WTC11 (cell line): ENCODE results near the gene BCAS3. TPM values are rescaled to one million over a fixed set of nuclear protein-coding genes. Genes with fewer than 3 reads are reported as not detected.

Experiments
- ATAC-seq: fragments of 200-7000 bp; cut with Tn5 transposase; 2 replicates; pipeline ENCODE4 v1.10.0; 2021; ENCODE audit warnings: mild to moderate bottlenecking, moderate library complexity
- CTCF ChIA-PET: fragments of 300-600 bp; sonication (Branson Sonifier 250); formaldehyde crosslinking; loops from one replicate; lab custom pipeline; 2021; ENCODE audit warnings: antibody characterized with exemption; lab: Charles Lee
- POLR2A ChIA-PET: fragments of 350-600 bp; sonication (Branson Sonifier 250); formaldehyde crosslinking; loops from one replicate; lab custom pipeline; 2021; ENCODE audit warnings: antibody characterized with exemption; lab: Charles Lee
- DNase-seq: peaks from one replicate; pipeline ENCODE4 v3.0.0; 2021; ENCODE audit warnings: low spot score
- H3K27ac Mint-ChIP-seq: 2 replicates; pipeline ENCODE4 v1.8.0; 2021; ENCODE audit warnings: mixed read lengths
- H3K27me3 Mint-ChIP-seq: 2 replicates; pipeline ENCODE4 v1.8.0; 2021; ENCODE audit warnings: low read depth, mild to moderate bottlenecking, moderate library complexity, mixed read lengths
- H3K36me3 Mint-ChIP-seq: 2 replicates; pipeline ENCODE4 v1.8.0; 2021; ENCODE audit warnings: mixed read lengths
- H3K4me1 Mint-ChIP-seq: 2 replicates; pipeline ENCODE4 v1.8.0; 2022; ENCODE audit warnings: mixed read lengths
- H3K4me3 Mint-ChIP-seq: 2 replicates; pipeline ENCODE4 v1.8.0; 2021; ENCODE audit warnings: mild to moderate bottlenecking, moderate library complexity, mixed read lengths
- H3K9me3 Mint-ChIP-seq: 2 replicates; pipeline ENCODE4 v1.8.0; 2021; ENCODE audit warnings: mixed read lengths
- AFF4 ChIP-seq: sonication (generic); formaldehyde crosslinking; IDR thresholded peaks from 2 replicates; pipeline ENCODE4 v1.8.1; 2023; ENCODE audit warnings: mild to moderate bottlenecking, missing genetic modification reagents, borderline replicate concordance
- CREB1 ChIP-seq: sonication (generic); formaldehyde crosslinking; IDR thresholded peaks from 2 replicates; pipeline ENCODE4 v1.8.0; 2023; ENCODE audit warnings: mild to moderate bottlenecking, missing genetic modification reagents
- CTCF ChIP-seq: fragments of 200-600 bp; IDR thresholded peaks from 2 replicates; pipeline ENCODE4 v1.8.0; 2022; ENCODE audit warnings: antibody characterized with exemption
- EMX1 ChIP-seq: fragments of 250-450 bp; sonication (Bioruptor Pico); IDR thresholded peaks from 2 replicates; pipeline ENCODE4 v1.8.0; 2021; ENCODE audit warnings: mild to moderate bottlenecking
- ESRRA ChIP-seq: sonication (generic); formaldehyde crosslinking; IDR thresholded peaks from 2 replicates; pipeline ENCODE4 v1.8.1; 2022; ENCODE audit warnings: mild to moderate bottlenecking, missing genetic modification reagents, borderline replicate concordance
- FOXJ3 ChIP-seq: sonication (generic); formaldehyde crosslinking; IDR thresholded peaks from 2 replicates; pipeline ENCODE4 v1.9.0; 2021; ENCODE audit warnings: missing genetic modification reagents, mild to moderate bottlenecking, borderline replicate concordance
- FOXP1 ChIP-seq: sonication (generic); formaldehyde crosslinking; IDR thresholded peaks from 2 replicates; pipeline ENCODE4 v1.8.0; 2022; ENCODE audit warnings: missing genetic modification reagents, mild to moderate bottlenecking, moderate library complexity, borderline replicate concordance
- GTF2I ChIP-seq: fragments of 250-450 bp; sonication (Bioruptor Pico); conservative IDR thresholded peaks from 2 replicates; pipeline ENCODE4 v1.4.0; 2021; ENCODE audit warnings: mild to moderate bottlenecking
- MAX ChIP-seq: sonication (generic); formaldehyde crosslinking; IDR thresholded peaks from 2 replicates; pipeline ENCODE4 v1.8.0; 2022; ENCODE audit warnings: mild to moderate bottlenecking, missing genetic modification reagents
- NFATC4 ChIP-seq: fragments of 250-450 bp; sonication (Bioruptor Pico); IDR thresholded peaks from 2 replicates; pipeline ENCODE4 v1.9.0; 2021; ENCODE audit warnings: mild to moderate bottlenecking
- PRDM15 ChIP-seq: sonication (generic); formaldehyde crosslinking; IDR thresholded peaks from 2 replicates; pipeline ENCODE4 v1.8.0; 2022; ENCODE audit warnings: missing genetic modification reagents
- PRRX2 ChIP-seq: fragments of 250-450 bp; sonication (Bioruptor Pico); IDR thresholded peaks from 2 replicates; pipeline ENCODE4 v1.8.0; 2021; ENCODE audit warnings: mild to moderate bottlenecking
- USF1 ChIP-seq: sonication (generic); formaldehyde crosslinking; IDR thresholded peaks from 2 replicates; pipeline ENCODE4 v1.8.0; 2022; ENCODE audit warnings: mild to moderate bottlenecking, missing genetic modification reagents
- ZMAT4 ChIP-seq: fragments of 250-450 bp; sonication (Bioruptor Pico); IDR thresholded peaks from 2 replicates; pipeline ENCODE4 v1.9.0; 2021; ENCODE audit warnings: mild to moderate bottlenecking
- ZNF121 ChIP-seq: sonication (generic); formaldehyde crosslinking; IDR thresholded peaks from 2 replicates; pipeline ENCODE4 v1.8.0; 2023; ENCODE audit warnings: missing genetic modification reagents
- ZNF138 ChIP-seq: sonication (generic); formaldehyde crosslinking; conservative IDR thresholded peaks from 2 replicates; pipeline ENCODE4 v1.8.1; 2022; ENCODE audit warnings: mild to moderate bottlenecking, moderate library complexity, missing genetic modification reagents
- ZSCAN18 ChIP-seq: fragments of 250-450 bp; sonication (Bioruptor Pico); IDR thresholded peaks from 2 replicates; pipeline ENCODE4 v2.1.2; 2022; ENCODE audit warnings: mild to moderate bottlenecking, moderate library complexity
- total RNA-seq: library from RNA; stranded (reverse); gene quantifications from 3 replicates; pipeline ENCODE4 v1.2.3, GENCODE V29; 2021

BCAS3 gene
- total RNA-seq, 1 experiment from 2014 or later: 15.5 TPM

GRCh38 chr17:61314368-61315078 lies 636.9 kb downstream of the BCAS3 start (continued):
- TF ChIP-seq AFF4: no peak
- TF ChIP-seq CREB1 (CRISPR knock-in tag): no peak

- TF ChIP-seq NFATC4 (CRISPR knock-in tag) (no peak), GTF2I (CRISPR knock-in tag) (no peak), FOXP1 (CRISPR knock-in tag) (no peak), USF1 (CRISPR knock-in tag) (no peak), FOXJ3 (CRISPR knock-in tag) (no peak), EMX1 (CRISPR knock-in tag) (no peak), ZNF121 (no peak), ZMAT4 (CRISPR knock-in tag) (no peak), MAX (CRISPR knock-in tag) (no peak), AFF4 (no peak)
- H3K9me3 Mint-ChIP-seq: no peaks in the 10 kb centered on the region
- no peaks in the 10 kb centered on the region for H3K36me3 Mint-ChIP-seq
- peaks cover 14% of the 10 kb centered on the region; the same call in 1 of the 2 replicates for H3K4me1 Mint-ChIP-seq
- POLR2A ChIA-PET: no interaction called here
- DNase-seq: no peak
- no peak for ATAC-seq
- H3K27ac Mint-ChIP-seq: no peak overlapping the region
- CTCF ChIA-PET: no interaction called here
- H3K27me3 Mint-ChIP-seq: no peaks in the 10 kb centered on the region; the same call in 1 of the 2 replicates
- H3K4me3 Mint-ChIP-seq: no peak overlapping the region
Measured at GRCh38 chr17:61316633-61317032, 639.0 kb downstream of the BCAS3 start.

- Mint-ChIP-seq H3K4me1 (peaks cover 18% of the 10 kb centered on the region), H3K27me3 (no peaks in the 10 kb centered on the region; the same call in 1 of the 2 replicates), H3K36me3 (no peaks in the 10 kb centered on the region), H3K9me3 (no peaks in the 10 kb centered on the region), H3K4me3 (no peak overlapping the region), H3K27ac (no peak overlapping the region)
- peak; percentile 24 for DNase-seq
- ChIA-PET POLR2A (no interaction called here), CTCF (interaction anchor here (1.0 kb wide), 1 partner anchor 32 kb away, joined by 5 read pairs; no protein-coding TSS in a partner anchor)
- peak; percentile 82 for ATAC-seq
- no peak for TF ChIP-seq ZNF138 (CRISPR knock-in tag)
- TF ChIP-seq PRRX2 (CRISPR knock-in tag): no peak
- TF ChIP-seq PRDM15: no peak
- no peak for TF ChIP-seq ESRRA (CRISPR knock-in tag)
- TF ChIP-seq CTCF: no peak
- TF ChIP-seq ZSCAN18 (CRISPR knock-in tag): no peak
Measured at GRCh38 chr17:61317779-61318178, 640.1 kb downstream of the BCAS3 start.
